NB4 (cell line): ENCODE results near the gene DNMT3A.

Experiments used
- DNase-seq: peaks from one replicate; pipeline ENCODE4 v3.0.0; 2010; ENCODE audit warnings: low read depth
- H3K4me3 ChIP-seq: one replicate; pipeline ENCODE4 v1.5.1; 2011; ENCODE audit warnings: mild to moderate bottlenecking, low read depth, low read length, moderate library complexity
- CTCF ChIP-seq: IDR thresholded peaks from one replicate; pipeline ENCODE4 v1.5.1; 2012; ENCODE audit warnings: low read depth, low read length
- MAX ChIP-seq: IDR thresholded peaks from 2 replicates; pipeline ENCODE4 v1.6.1; 2011; ENCODE audit warnings: low read depth, low read length
- MYC ChIP-seq: IDR thresholded peaks from 2 replicates; pipeline ENCODE4 v1.6.1; 2011; ENCODE audit warnings: low read depth, low read length
- POLR2A ChIP-seq: IDR thresholded peaks from 2 replicates; pipeline ENCODE4 v1.6.1; 2011; ENCODE audit warnings: mild to moderate bottlenecking; ENCODE audit not compliant: insufficient read length; ENCODE audit errors: extremely low read depth

DNMT3A gene

GRCh38 chr2:25233916-25234605, 107.7 kb downstream of the DNMT3A start:
- no peak overlapping the region for H3K4me3 ChIP-seq
- DNase-seq, result no peak
- TF ChIP-seq POLR2A (no peak), CTCF (no peak), MAX (no peak), MYC (no peak)

GRCh38 chr2:25232248-25232825, 109.4 kb downstream of the DNMT3A start:
- no peak overlapping the region for H3K4me3 ChIP-seq
- no peak for DNase-seq
- TF ChIP-seq MYC (no peak), POLR2A (no peak), CTCF (no peak), MAX (no peak)

GRCh38 chr2:25230948-25231311, 110.8 kb downstream of the DNMT3A start:
- no peak for DNase-seq
- no peak for TF ChIP-seq MYC
- TF ChIP-seq CTCF, result no peak
- no peak for TF ChIP-seq MAX
- TF ChIP-seq POLR2A, result no peak
- no peak overlapping the region for H3K4me3 ChIP-seq

GRCh38 chr2:25230198-25230947, 111.4 kb downstream of the DNMT3A start:
- DNase-seq, result no peak
- no peak for TF ChIP-seq MAX
- no peak for TF ChIP-seq POLR2A
- TF ChIP-seq CTCF, result no peak
- no peak for TF ChIP-seq MYC
- H3K4me3 ChIP-seq, result no peak overlapping the region

- DNase-seq, result no peak
- no peak for TF ChIP-seq MAX
- TF ChIP-seq CTCF, result no peak
- no peak for TF ChIP-seq POLR2A
- no peak for TF ChIP-seq MYC
- no peak overlapping the region for H3K4me3 ChIP-seq
These were observed 112.2 kb downstream of the DNMT3A start for GRCh38 chr2:25229279-25230197.
